ENCODE data around the gene GALNT16.

Gene GALNT16

DNA sequence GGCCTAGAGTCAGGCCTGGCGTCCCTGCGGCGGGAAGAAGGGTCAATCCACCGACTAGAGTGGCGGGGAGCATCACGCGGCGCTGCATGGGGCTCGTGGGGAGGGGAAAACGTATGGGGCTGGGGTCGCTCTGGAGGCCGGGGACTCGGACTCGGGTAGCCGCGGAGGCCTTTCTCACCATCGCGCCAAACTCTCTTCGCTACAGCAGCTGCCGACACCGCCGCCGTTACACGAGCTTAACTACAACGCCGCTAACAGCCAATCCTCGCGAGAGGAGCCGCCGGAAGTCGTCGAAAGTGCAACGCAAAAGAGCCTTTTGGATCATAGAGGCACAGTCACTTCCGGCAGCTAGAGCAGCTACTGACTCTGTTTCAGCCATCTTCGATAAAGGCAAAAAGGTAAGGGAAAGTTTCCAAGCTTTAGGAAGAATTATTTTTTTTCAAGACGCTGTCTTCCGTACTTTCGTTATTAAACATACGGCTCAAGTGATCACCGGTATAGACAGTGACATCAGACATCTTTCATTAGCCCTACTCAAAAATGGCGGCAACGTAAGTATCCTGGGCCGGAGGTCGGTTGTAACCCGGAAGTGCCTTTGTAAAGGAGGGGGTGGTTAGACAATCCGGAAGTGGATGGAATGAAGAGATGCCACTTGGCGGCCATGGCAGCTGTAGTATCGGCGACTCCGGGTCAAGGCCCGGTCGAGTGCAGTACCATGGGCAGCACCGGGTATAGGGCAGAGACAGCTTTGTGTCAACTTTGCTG lies 138.3 kb downstream of the GALNT16 start, which contains the start of the genes ERH and SLC39A9:
Gene ERH (minus strand): TSS at position 247 of the 765 bp plus-strand sequence. CDS start 66 bp downstream, at position 181.
Gene SLC39A9 (plus strand): TSS at position 640 of the 765 bp plus-strand sequence. CDS start 678 bp downstream, outside the sequence.
- Histone ChIP-seq H4K20me1 (ENCODE audit: insufficient read depth) (no peaks in the 10 kb centered on the region), H3K27ac (peak within 1 kb of the TSS; percentile 88), H3K27me3 (ENCODE audit: insufficient read depth, low read depth) (no peaks in the 10 kb centered on the region), H3K79me2 (ENCODE audit: insufficient read depth, low read depth) (peaks cover 70% of the 10 kb centered on the region), H3K4me1 (ENCODE audit: low read depth, poor library complexity, severe bottlenecking) (peaks cover 40% of the 10 kb centered on the region), H3K36me3 (ENCODE audit: insufficient read depth) (no peaks in the 10 kb centered on the region), H3K4me3 (IDR thresholded peaks at IDR 0.05; ENCODE audit: insufficient read depth, low read depth, low read length) (no peak within 1 kb of the TSS), H3K4me2 (peak within 1 kb of the TSS; percentile 96), H2AFZ (ENCODE audit: low read depth) (peak within 1 kb of the TSS; percentile 85), H3K9ac (peak within 1 kb of the TSS; percentile 96)
- no peak for TF ChIP-seq CTCF (conservative IDR thresholded peaks at IDR 0.05; ENCODE audit: low read depth, low read length)

GRCh38 chr14:69398818-69399210 lies 138.9 kb downstream of the GALNT16 start:
- peaks cover 40% of the 10 kb centered on the region for H3K4me1 ChIP-seq (ENCODE audit: low read depth, poor library complexity, severe bottlenecking)
- H3K9ac ChIP-seq = peak overlapping the region; percentile 96; the same call in 1 of the 2 replicates
- peak overlapping the region; percentile 68 for H3K4me2 ChIP-seq
- no peak overlapping the region for H3K4me3 ChIP-seq (IDR thresholded peaks at IDR 0.05; ENCODE audit: insufficient read depth, low read depth, low read length)
- H3K79me2 ChIP-seq (ENCODE audit: insufficient read depth, low read depth) = peaks cover 70% of the 10 kb centered on the region
- H3K27ac ChIP-seq = peak overlapping the region; percentile 88; the same call in 1 of the 2 replicates
- H2AFZ ChIP-seq (ENCODE audit: low read depth) = peak overlapping the region; percentile 85
- H3K27me3 ChIP-seq (ENCODE audit: insufficient read depth, low read depth) = no peaks in the 10 kb centered on the region
- TF ChIP-seq CTCF (conservative IDR thresholded peaks at IDR 0.05; ENCODE audit: low read depth, low read length) = no peak
- H3K36me3 ChIP-seq (ENCODE audit: insufficient read depth) = no peaks in the 10 kb centered on the region
- H4K20me1 ChIP-seq (ENCODE audit: insufficient read depth) = no peaks in the 10 kb centered on the region

- Histone ChIP-seq H3K9ac (no peak overlapping the region), H3K4me2 (peak overlapping the region; percentile 68; the same call in 1 of the 2 replicates), H3K4me3 (IDR thresholded peaks at IDR 0.05; ENCODE audit: insufficient read depth, low read depth, low read length) (no peak overlapping the region), H3K4me1 (ENCODE audit: low read depth, poor library complexity, severe bottlenecking) (peaks cover 40% of the 10 kb centered on the region), H3K27ac (no peak overlapping the region), H3K27me3 (ENCODE audit: insufficient read depth, low read depth) (no peaks in the 10 kb centered on the region), H3K36me3 (ENCODE audit: insufficient read depth) (no peaks in the 10 kb centered on the region), H3K79me2 (ENCODE audit: insufficient read depth, low read depth) (peaks cover 60% of the 10 kb centered on the region), H2AFZ (ENCODE audit: low read depth) (no peak overlapping the region), H4K20me1 (ENCODE audit: insufficient read depth) (no peaks in the 10 kb centered on the region)
- no peak for TF ChIP-seq CTCF (conservative IDR thresholded peaks at IDR 0.05; ENCODE audit: low read depth, low read length)
Measured at GRCh38 chr14:69399750-69400149, 139.8 kb downstream of the GALNT16 start.

DNA sequence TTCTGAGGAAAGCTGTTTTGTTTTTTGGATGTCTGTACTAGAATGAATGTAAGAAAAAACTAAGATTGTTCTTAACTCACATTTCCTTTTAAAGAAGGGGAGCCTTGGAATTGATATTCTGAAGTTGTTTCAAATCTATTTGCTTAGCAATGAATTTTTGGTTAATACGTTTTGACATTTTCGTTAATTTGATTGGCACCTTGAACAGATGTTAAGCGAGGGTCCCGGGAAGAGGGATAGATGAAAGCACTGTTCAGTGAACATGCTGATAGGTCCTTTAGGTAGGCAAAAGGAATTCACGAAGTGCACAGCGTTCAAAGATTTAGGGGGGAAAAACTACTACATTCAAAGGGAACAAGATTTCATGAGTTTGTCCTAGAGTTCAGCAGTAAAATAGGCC lies 140.2 kb downstream of the GALNT16 start:
- H3K4me1 ChIP-seq (ENCODE audit: low read depth, poor library complexity, severe bottlenecking) = peaks cover 40% of the 10 kb centered on the region
- no peak overlapping the region for H2AFZ ChIP-seq (ENCODE audit: low read depth)
- H3K79me2 ChIP-seq (ENCODE audit: insufficient read depth, low read depth) = peaks cover 56% of the 10 kb centered on the region
- H3K4me2 ChIP-seq = peak overlapping the region; percentile 68; the same call in 1 of the 2 replicates
- no peak overlapping the region for H3K4me3 ChIP-seq (IDR thresholded peaks at IDR 0.05; ENCODE audit: insufficient read depth, low read depth, low read length)
- no peak for TF ChIP-seq CTCF (conservative IDR thresholded peaks at IDR 0.05; ENCODE audit: low read depth, low read length)
- no peaks in the 10 kb centered on the region for H3K27me3 ChIP-seq (ENCODE audit: insufficient read depth, low read depth)
- no peaks in the 10 kb centered on the region for H4K20me1 ChIP-seq (ENCODE audit: insufficient read depth)
- no peak overlapping the region for H3K27ac ChIP-seq
- no peak overlapping the region for H3K9ac ChIP-seq
- H3K36me3 ChIP-seq (ENCODE audit: insufficient read depth) = no peaks in the 10 kb centered on the region
